HG02623 (cell line): ENCODE measurements around the gene POC1A.
"Not testable (repeated sequence)": the region's sequence is repeated elsewhere in the genome, so short reads cannot be mapped to it uniquely, and the experiment has no call there.

Source experiments
- ATAC-seq: cut with Tn5 transposase; IDR thresholded peaks from one replicate; pipeline ENCODE4 v1.9.1; 2021; ENCODE audit warnings: moderate library complexity; ENCODE audit not compliant: unreplicated experiment

Gene POC1A

GRCh38 chr3:52153389-52154096 lies 680 bp downstream of the POC1A start:
- no peak for ATAC-seq

- ATAC-seq = not testable (repeated sequence)
Measured at GRCh38 chr3:52151991-52152390, 2.2 kb downstream of the POC1A start.

GRCh38 chr3:52150860-52151259 lies 3.4 kb downstream of the POC1A start:
- ATAC-seq = no peak

- ATAC-seq = no peak
Measured at GRCh38 chr3:52150357-52150756, 3.9 kb downstream of the POC1A start.

DNA sequence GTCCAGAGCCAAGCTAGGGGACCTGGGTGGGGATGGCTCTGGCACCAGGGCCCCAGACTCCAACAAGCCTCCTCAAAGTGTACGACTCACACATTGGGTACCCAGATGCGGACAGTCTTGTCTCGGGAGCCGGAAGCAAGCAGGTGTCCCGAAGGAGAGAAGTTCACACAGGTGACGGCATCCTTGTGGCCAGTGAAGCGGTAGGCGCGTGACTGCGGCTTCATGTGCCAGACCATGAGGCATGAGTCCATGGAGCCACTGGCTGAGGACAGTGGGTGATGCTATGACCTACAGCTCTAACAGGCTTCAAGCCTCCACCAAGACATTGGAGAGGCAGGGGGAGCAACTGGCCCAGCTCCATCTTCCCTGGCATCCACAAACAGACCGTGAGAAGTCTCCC lies 4.5 kb downstream of the POC1A start:
- ATAC-seq = no peak

GRCh38 chr3:52149021-52149420 lies 5.2 kb downstream of the POC1A start:
- ATAC-seq = no peak

GRCh38 chr3:52147804-52148203 lies 6.4 kb downstream of the POC1A start:
- no peak for ATAC-seq

- no peak for ATAC-seq
Measured at GRCh38 chr3:52146811-52147210, 7.4 kb downstream of the POC1A start.

- no peak for ATAC-seq
Measured at GRCh38 chr3:52146189-52146588, 8.0 kb downstream of the POC1A start.

- ATAC-seq = no peak
Measured at GRCh38 chr3:52145736-52146110, 8.5 kb downstream of the POC1A start.

GRCh38 chr3:52144796-52145735 lies 9.2 kb downstream of the POC1A start:
- ATAC-seq = no peak

GRCh38 chr3:52144034-52144795 lies 10.0 kb downstream of the POC1A start:
- no peak for ATAC-seq

DNA sequence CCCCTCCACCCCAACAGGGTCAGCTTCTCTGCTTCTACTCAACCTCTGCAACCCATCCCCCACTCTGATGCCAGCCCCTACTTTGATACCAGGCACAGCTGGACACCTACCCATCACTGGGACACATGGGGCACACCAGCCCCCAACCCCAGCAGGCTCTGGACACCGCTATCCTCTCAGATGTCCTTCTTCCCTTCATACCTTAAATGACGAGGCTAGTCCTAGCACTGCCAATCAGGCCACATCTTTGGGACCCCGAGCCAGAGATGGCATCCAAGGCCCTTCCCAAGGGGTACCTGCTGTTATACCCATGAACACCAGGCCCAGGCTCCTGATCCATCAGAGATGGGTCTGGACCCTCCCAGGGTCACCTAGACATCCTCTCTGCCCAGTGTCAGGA lies 10.6 kb downstream of the POC1A start:
- ATAC-seq = no peak

GRCh38 chr3:52143156-52143555 lies 11.1 kb downstream of the POC1A start:
- ATAC-seq = no peak

DNA sequence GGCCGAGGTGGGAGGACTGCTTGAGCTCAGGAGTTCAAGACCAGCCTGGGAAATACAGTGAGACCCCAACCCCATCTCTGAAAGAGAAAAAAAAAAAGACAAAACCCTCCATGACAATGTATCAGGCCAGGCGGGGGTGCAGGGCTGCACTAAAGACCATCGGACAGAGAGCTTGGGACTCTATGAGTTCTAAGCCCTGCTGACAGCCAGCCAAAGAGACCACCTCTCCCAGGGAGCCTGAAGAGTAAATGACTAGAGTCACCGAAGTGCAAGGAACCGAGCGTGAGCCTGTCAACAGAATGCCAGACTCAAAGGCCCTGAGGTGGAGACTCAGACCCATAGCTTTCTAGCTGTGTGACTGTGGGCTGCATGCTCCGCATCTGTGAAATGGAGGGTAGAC lies 12.5 kb downstream of the POC1A start:
- ATAC-seq = no peak

GRCh38 chr3:52140769-52141168 lies 13.5 kb downstream of the POC1A start:
- no peak for ATAC-seq

DNA sequence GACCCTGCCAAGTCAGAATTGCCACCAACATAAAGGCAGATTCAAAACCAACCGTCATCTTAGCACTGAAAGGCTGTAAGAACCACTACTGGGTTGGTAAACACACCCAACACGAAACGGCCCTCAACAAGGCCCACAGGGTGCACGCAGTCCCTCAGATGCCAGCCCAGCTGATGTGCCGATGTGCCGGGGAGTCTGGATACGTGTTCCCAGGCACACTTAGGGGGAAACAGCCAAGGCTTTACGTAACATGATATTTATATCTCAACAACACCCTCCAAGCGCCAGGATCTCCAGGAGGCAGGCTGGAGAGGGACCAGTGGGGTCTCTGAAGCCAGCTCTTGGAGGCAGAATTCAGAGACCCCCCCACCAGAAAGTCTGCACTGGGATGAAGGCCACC lies 14.2 kb downstream of the POC1A start:
- no peak for ATAC-seq

GRCh38 chr3:52137311-52137710 lies 16.9 kb downstream of the POC1A start:
- no peak for ATAC-seq

DNA sequence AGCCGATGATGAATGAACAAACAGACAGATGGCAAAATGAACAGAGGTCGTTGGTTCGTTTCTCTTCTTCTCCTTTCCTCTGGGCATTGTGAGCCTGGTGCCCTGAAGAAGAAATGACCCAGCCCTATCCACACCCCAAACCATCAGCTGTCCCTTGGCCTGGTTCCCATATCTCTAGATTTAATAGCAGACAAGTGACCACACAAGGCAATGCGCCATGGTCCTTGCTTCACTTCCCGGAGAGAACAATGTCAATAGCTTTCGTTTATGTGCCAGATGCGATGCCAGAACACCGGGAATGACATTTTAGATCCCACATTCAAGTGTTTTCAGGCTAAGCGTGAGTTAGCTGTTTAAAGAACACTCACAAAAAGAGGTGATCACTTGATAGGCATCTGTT lies 17.7 kb downstream of the POC1A start:
- no peak for ATAC-seq

DNA sequence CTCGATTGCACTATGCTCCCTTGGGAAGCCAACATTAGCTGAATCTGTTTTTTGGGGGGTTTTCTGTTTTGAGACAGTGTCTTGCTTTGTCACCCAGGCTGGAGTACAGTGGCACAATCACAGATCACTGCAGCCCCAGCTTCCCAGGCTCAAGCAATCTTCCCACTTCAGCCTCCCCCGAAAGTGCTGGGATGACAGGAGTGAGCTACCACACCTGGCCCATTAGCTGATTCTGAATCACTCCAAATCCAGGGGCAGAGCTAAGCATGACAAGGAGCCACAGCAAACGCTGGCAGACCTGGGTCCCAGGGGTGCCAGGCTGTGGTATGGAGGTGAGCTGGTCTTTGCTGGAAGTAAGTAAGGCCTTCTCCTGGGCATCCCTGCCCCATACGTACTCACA lies 18.9 kb downstream of the POC1A start:
- no peak for ATAC-seq

- no peak for ATAC-seq
Measured at GRCh38 chr3:52134761-52135160, 19.5 kb downstream of the POC1A start.

DNA sequence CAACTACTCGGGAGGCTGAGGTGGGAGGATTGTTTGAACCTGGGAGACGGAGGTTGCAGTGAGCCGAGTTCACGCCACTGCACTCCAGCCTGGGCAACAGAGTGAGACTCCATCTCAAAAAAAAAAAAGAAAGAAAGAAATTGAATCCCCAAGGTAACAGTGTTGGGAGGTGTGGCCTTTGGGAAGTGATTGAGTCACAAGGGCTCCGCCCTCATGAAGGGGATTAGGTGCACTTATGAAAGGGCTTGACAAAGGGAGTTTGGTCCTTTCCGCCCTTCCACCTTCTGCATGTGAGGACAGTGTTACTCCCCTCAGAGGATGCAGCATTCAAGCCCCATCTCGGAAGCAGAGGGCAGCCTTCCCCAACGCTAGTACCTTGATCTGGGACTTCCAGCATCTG lies 21.3 kb downstream of the POC1A start:
- no peak for ATAC-seq
